HG03175 (cell line): ENCODE results near the gene ZCCHC12.

ENCODE experiments used
- ATAC-seq: cut with Tn5 transposase; IDR thresholded peaks from one replicate; pipeline ENCODE4 v1.9.1; 2021; ENCODE audit warnings: mild to moderate bottlenecking, moderate library complexity; ENCODE audit not compliant: unreplicated experiment

ZCCHC12 gene

GRCh38 chrX:118867251-118867650 is 43.6 kb downstream of the ZCCHC12 start:
- ATAC-seq: no peak

- no peak for ATAC-seq
Measured at GRCh38 chrX:118872102-118872566, 48.5 kb downstream of the ZCCHC12 start.
